Posterior cingulate gyrus (tissue), 11 donors: ENCODE data around the gene CFAP251.
"Not testable (repeated sequence)": the region's sequence is repeated elsewhere in the genome, so short reads cannot be mapped to it uniquely, and the experiment has no call there.

Source experiments
- DNase-seq, 10 donors: peaks; one replicate each; pipeline versions ENCODE4 v3.0.0 to v3.0.0-alpha.2; 2020 to 2021; ENCODE audit warnings: mixed read lengths in 3 of 10
- intact Hi-C: fragments of 100-400 bp; cut with DNase I; formaldehyde crosslinking; loops from one replicate; pipeline ENCODE4 v1.15.1; 2023

The CFAP251 gene

GRCh38 chr12:121903202-121903601 is 15.2 kb upstream of the CFAP251 start:
- intact Hi-C loops: no loop called here
- DNase-seq: peak in 1 of 10 donors; percentile 7

DNA sequence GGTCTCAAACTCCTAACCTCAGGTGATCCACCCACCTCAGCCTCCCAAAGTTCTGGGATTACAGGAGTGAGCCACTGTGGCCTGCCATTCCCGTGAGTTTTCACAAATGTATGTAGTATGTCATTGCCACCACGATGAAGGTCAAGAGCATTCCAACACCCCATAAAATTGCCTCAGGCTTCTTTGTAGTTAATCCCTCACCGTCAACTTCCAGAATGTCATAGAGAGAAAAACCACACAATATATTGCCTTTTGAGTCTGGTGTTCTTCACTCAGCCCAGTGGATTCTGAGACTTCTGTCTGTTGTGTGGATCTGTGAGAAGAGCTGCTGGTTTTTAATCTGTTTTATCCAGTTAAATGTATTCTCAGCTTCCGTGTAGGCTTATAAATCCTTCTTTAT is 12.6 kb upstream of the CFAP251 start:
- intact Hi-C loops: no loop called here
- DNase-seq: no peak

GRCh38 chr12:121908702-121909101 is 9.7 kb upstream of the CFAP251 start:
- DNase-seq: peak in 1 of 10 donors; percentile 2
- intact Hi-C loops: no loop called here

- intact Hi-C loops: no loop called here
- DNase-seq: no peak
Measured at GRCh38 chr12:121911824-121912585, 6.4 kb upstream of the CFAP251 start.

- DNase-seq: peak in 1 of 10 donors; percentile 5
- intact Hi-C loops: loop anchor here (5.0 kb wide), 1 partner anchor 206 kb away; no protein-coding TSS in a partner anchor
Measured at GRCh38 chr12:121915841-121916321, 2.5 kb upstream of the CFAP251 start.

DNA sequence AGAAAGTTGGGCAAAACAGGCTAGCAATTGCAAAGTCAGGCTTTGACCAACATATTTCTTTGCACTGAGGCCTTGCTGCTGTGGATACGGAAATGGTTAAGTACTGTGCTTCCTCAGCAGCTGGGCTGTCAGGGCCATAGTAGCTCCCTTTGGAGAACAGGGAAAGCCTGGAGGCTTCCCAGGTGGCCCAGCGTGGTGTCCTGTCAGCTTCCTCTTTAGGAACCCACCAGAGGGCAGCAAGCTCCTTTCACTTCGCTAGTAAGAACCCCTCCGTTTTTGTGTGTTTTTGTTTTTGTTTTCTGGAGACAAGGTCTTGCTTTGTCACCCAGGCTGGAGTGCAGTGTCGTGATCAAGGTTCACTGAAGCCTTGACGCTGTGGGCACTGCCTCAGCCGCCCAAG is 1.7 kb upstream of the CFAP251 start:
- intact Hi-C loops: loop anchor here (5.0 kb wide), 1 partner anchor 206 kb away; no protein-coding TSS in a partner anchor
- peak in 3 of 10 donors; percentile 27 to 56 (median 29) for DNase-seq

GRCh38 chr12:121918679-121919038 is 267 bp downstream of the CFAP251 start:
- intact Hi-C loops: loop anchor here (2.0 to 5.0 kb wide), 2 partner anchors 102 to 204 kb away; partner anchors contain the start of gene BCL7A
- peak in 3 of 10 donors; percentile 11 to 74 (median 15) for DNase-seq

DNA sequence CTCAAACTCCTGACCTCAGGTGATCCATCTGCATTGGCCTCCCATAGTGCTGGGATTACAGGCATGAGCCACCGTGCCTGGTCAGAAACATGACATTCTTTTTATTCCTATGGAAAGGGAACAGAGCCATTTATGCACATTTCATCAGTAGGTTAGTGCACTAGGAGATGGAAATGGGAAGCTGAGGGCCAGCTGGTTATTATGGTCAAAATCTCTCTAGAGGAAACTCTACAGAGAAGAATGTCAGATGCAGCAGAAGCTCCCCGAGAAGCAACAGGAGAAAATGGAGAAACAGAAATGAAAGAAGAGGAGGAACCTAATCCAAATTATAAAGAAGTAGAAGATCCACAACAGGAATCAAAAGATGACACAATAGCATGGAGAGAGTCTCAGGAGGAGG is 2.7 kb downstream of the CFAP251 start:
- DNase-seq: peak in 1 of 10 donors; percentile 9
- intact Hi-C loops: no loop called here

- peak in 3 of 10 donors; percentile 11 to 62 (median 35) for DNase-seq
- intact Hi-C loops: no loop called here
Measured at GRCh38 chr12:121925358-121925695, 6.9 kb downstream of the CFAP251 start.

GRCh38 chr12:121926874-121927706 is 8.7 kb downstream of the CFAP251 start:
- peak in 1 of 10 donors; percentile 7 for DNase-seq
- intact Hi-C loops: no loop called here

DNA sequence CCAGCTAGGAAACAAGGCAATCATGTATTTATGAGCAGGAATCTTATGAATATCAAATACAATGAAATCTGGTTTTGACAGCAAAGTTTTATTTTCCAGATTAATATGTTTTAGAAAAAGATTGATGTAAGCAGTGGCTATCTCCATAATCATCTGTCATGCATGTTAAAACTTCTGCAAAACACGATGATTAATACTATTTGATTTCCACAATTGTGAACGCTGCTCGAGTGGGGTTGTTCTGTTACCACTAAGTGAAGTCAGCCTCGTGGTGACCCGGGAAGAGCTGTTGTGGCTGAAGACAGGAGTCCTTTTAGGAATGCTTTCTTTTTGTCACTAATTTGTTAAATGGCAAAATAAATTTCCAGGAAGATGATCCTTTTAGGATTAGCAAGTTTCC is 9.4 kb downstream of the CFAP251 start:
- peak in 1 of 10 donors; percentile 5 for DNase-seq
- intact Hi-C loops: no loop called here

DNA sequence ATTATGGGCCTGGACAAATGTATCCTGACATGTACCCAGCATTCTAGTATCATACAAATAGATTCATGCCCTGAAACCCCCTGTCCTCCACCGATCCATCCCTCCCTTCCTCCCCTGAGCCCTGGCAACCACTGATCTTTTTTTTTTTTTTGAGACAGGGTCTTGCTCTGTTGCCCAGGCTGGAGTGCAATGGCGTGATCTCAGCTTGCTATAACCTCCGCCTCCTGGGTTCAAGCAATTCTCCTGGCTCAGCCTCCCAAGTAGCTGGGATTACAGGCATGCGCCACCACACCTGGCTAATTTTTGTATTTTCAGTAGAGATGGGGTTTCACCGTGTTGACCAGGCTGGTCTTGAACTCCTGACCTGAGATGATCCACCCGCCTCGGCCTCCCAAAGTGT is 11.2 kb downstream of the CFAP251 start:
- intact Hi-C loops, DNase-seq: not testable (repeated sequence)

- intact Hi-C loops: no loop called here
- DNase-seq: peak in 1 of 10 donors; percentile 15
Measured at GRCh38 chr12:121930862-121931261, 12.5 kb downstream of the CFAP251 start.

DNA sequence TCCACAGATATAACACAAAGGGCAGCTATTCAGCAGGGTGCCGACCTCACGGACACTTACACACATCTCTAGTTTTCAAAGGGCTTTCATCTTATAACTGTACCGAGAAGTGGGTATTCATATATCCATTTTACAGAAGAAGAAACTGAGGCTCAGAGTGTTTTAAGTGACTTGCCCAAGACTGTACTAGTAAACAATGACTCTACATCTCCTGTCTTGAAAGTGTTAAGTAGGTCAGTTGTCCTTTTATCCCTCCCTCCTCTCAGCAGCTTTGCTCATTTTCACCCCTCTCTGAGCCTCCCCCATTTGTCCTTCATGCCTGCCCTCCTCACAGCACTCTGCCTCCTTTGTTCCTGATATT is 13.8 kb downstream of the CFAP251 start:
- intact Hi-C loops: no loop called here
- peak in 1 of 10 donors; percentile 7 for DNase-seq

DNA sequence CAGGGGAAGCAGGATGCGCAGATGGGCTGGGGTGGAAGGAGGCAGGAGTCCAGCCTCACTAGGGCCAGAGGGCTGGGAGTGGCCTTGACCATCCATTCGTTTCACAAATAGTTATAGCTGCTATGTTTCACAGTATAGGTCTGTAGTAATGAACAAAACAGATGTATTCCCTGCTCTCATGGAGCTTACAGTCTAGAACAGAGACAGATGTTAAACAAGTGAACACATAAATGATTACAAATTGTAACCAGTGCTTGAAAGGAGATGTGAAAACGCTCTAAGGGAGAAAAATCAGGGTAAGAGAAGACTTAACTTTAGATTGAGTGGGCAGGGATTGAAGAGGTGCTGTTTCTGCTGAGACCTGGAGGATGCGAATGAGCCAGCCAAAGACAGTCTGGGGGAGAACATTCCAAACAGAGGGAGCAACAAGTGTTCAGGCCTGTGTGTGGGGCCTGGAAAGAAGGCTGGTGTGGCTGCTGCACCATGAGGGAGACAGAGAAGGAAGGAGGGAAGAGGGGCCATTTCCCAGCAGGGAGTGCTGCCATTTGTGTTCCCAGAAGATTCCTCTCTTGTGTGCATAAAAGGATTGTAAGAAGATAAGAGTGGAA is 14.6 kb downstream of the CFAP251 start:
- no peak for DNase-seq
- intact Hi-C loops: no loop called here

GRCh38 chr12:121933522-121934308 is 15.3 kb downstream of the CFAP251 start:
- DNase-seq: peak in 1 of 10 donors; percentile 32
- intact Hi-C loops: no loop called here

DNA sequence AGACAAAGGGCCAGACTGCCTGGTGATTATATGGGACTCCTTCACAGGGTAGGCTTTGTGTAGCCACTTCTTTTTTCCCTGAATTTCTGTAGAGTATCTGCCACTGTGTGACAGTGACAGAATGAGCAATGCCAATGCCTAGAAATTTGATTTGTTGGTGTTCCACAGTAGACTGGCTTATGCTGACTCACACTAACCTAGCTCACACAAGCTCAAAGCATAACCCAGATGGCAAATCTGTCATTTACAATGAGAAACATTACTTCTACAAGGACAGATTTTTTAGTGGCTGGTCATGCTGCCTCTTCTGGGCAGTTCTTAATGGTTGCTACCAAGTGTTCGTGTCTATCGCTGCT is 15.9 kb downstream of the CFAP251 start:
- intact Hi-C loops: no loop called here
- no peak for DNase-seq

DNA sequence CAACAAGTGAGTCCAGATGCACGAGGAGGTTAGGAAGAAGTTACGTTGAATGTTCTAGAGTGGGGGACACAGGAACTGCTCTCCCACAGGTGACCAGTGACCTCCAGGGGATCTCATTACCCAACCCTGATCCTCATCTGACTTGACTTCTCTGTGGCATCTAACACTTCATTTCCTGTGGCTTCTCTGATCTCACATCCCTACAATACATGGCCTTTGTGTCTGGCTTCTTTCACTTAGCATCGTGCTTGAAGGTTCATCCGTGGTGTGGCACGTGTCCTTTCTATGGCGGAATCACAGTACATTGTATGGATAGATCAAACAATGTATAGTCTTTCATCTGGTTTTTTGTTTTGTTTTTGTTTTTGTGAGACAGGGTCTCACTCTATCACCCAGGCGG is 19.3 kb downstream of the CFAP251 start:
- intact Hi-C loops: no loop called here
- no peak for DNase-seq

DNA sequence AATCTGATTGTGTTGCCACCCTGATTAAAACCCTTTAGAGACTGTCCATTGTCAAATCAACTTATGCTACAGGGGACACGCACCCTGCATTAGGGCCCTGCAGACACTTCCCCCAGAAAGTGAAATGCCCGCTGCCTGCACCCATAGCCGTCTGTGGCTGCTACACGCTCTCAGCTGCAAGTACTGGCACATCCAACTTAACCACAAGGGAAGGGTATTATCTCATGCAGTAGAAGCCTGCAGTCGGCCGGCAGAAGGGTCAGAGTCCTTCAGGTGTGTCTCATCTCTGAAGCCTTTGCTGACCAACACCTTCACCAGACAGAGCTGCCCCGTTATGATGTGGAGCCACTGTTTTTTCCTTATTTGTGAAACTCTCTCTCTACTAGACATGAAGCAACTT is 20.8 kb downstream of the CFAP251 start:
- no peak for DNase-seq
- intact Hi-C loops: no loop called here

DNA sequence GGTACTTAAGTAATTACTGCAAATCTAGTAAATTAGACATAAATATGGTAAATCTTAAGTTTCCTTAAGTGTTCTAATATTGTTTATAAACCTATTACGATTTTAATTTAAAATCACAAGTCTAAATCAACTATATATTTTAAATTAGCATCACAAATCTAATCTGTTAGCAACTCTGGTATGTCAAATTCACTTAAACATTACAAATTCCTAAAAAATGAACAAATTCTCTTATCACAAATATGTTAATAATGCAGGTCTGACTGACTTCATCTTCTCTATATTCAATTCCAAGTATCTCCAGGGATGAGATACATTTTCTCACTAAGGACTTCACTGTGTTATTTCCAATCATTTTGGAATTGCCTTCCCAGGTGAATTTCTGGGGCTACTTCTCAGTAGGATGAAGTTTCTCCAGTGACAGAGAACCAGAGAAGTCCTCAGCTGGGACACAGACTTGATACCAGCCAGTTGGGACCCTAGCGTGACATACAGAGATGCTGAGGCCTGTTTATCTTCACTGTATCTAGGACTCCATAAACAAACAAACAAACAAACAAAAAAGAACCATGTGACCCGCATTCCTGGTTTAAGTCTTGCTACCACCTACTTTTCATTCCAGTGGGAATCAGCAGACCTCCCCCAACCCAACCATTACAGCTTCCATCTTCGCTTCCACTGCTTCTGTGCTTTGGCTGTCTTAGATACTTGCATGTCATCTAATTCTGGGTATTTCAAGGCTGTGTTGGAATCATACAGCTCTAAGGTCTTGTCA is 21.8 kb downstream of the CFAP251 start:
- DNase-seq: no peak
- intact Hi-C loops: no loop called here
